ENCODE data around the gene PIM1.
"Not testable (repeated sequence)": the region's sequence is repeated elsewhere in the genome, so short reads cannot be mapped to it uniquely, and the experiment has no call there.

PIM1 gene

DNA sequence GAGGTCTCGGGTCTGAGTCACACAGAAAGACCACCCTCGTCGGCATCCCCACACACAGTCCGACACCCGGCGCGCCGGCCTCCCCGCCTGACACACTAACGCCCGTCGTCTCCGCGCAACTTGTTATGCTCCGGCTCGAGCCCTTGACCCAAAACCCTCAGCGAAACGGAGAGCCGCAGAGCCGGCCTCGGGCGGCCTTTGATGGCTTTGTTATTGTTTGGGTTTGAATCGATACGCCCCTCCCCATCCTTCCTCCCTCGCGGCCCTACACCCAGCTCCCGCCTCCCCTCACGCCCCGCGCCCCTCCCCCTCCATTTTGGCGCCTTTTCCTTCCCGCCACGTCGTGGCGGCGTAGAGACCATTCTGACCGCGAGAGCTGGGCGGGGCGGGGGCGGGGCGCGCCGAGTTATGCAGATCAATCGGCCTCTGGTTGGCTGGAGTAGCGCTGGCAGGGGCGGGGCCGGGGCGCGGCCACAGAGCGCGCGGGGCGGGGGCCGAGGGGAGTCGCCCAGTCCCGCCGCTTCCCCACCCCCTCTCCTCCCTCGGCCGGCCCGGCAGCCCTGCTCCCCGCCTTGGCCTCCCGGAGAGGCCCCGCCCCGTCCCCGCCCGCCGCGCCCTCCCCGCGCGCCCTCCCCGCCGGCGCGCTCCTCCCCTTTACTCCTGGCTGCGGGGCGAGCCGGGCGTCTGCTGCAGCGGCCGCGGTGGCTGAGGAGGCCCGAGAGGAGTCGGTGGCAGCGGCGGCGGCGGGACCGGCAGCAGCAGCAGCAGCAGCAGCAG is at the start of gene PIM1:
PIM1 (plus strand) TSS at position 657 of the 777 bp plus-strand sequence. CDS start 424 bp downstream, outside the sequence.
- in situ Hi-C loops (cut with MboI; ENCODE audit: low sequenced_read_pairs): loop anchor here (5.0 to 10.0 kb wide), 2 partner anchors 117 to 145 kb away; no protein-coding TSS in a partner anchor

DNA sequence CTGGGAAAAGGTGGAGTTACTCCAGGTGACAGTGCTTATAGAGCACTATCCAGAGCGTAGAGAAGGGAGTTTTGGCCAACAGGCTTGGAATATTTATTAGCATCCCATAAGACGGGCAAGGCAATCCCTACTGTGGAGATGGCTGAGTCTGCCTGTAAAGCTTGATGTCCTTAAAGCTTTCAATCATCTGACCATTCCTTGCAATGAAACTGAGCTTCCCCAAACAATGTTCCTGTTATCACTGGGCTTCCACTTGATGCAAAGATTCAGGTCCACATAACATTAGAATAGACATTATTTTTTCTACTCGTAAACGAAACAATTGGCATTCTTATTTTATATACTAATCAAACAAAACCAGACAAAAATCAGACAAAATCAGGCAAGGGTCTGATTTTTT is 48.4 kb upstream of the PIM1 start:
- in situ Hi-C loops (cut with MboI; ENCODE audit: low sequenced_read_pairs): no loop called here

DNA sequence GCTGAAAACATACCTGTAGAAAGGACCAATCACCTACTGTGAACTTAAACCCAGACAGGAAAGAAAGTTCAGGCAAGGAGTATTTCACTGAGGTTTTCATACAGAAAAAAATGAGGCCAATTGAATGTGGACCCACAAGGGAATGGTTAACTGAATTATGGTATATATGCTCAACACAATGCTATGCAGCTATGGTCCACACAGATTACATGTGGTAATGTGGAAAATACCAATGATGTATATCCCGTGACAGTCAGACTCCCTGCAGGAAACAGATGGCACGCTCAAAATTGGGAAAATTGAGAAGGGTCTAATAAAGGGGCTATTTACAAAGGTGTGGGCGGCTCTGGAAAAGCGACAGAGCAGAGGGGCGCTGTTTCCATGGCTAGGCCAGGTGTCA is 47.1 kb upstream of the PIM1 start:
- in situ Hi-C loops (cut with MboI; ENCODE audit: low sequenced_read_pairs): no loop called here

DNA sequence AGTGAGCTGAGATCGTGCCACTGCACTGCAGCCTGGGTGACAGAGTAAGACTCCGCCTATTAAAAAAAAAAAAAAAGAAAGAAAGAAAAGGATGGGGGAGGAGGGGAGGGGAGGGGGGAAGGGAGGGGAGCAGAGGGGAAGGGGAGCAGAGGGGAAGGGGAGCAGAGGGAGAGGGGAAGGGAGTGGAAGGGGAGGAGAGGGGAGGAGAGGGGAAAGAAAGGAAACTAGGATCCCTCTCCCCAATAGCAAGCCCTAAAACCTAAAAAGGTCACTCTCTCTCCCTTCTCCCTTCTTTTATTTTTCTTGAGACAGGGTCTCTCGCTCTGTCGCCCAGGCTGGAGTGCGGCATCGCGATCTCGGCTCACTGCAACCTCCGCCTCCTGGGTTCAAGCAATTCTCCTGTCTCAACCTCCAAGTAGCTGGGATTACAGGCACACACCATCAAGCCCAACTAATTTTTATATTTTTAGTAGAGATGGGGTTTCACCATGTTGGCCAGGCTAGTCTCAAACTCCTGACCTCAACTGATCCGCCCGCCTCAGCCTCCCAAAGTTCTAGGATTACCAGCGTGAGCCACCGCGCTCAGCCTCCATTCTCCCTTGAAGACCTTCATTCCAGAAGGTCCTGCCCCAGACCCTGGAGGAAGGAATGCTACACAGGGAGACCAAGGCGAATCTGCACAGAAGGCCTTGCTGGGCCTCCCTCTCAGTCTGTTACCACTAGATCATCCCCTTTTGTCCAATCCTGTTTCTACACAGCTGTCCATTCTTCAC is 45.8 kb upstream of the PIM1 start:
- in situ Hi-C loops (cut with MboI; ENCODE audit: low sequenced_read_pairs): no loop called here

DNA sequence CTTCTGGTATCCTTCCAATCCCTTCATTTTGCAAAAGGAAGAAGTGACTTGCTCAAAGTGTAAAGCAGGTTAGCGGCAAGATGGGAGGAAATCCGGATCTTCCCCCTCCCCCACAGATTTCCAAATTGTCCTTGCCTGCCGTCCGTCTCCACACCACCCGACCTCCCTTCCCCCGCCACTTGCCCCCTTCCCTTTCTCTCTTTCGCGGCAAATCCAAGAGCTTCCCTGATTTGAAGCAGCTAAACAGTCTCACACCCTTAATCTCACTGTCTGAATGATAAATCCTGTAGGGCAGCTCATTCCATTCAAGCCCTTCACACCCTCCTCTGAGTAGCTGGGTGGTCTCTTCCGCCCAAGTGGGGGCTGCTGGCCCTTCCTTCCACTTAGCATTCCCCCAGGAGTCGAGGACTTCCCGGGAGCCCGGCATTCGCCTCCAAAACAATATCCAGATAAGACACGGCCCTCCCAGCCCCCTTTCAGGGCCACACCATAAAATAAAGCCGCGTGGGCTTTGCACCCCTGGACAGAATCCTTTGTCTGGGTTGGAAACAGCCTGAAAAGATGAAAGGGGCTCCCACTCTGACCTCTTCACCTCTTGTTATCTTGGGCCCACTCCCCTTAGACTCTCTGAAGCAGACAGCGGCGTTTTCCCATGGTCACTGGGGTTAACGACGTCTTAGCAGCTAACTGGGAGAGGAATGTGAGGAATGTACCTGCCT is 44.0 kb upstream of the PIM1 start:
- in situ Hi-C loops (cut with MboI; ENCODE audit: low sequenced_read_pairs): no loop called here

DNA sequence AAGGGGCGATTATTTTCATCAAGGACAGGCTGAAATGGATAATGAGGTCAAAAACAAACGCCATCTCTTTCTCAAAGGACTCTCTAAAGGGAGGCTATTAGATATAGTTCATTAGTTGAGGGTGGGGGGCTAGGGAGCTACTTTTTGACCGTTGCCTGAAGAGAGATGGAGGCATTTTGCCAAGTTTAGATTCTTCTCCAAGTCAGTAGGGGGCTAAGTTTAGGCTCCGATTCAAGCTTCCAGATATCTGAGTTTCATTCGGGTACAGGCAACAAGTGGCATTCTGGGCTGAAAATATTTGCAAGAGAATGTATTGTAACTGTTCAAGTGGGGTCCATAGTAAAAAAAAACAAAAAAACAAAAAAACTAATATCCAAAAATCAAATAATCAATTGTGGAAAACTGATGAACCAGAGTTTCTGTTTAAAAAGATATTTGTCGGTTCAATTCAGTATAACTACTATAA is 43.4 kb upstream of the PIM1 start:
- in situ Hi-C loops (cut with MboI; ENCODE audit: low sequenced_read_pairs): no loop called here

DNA sequence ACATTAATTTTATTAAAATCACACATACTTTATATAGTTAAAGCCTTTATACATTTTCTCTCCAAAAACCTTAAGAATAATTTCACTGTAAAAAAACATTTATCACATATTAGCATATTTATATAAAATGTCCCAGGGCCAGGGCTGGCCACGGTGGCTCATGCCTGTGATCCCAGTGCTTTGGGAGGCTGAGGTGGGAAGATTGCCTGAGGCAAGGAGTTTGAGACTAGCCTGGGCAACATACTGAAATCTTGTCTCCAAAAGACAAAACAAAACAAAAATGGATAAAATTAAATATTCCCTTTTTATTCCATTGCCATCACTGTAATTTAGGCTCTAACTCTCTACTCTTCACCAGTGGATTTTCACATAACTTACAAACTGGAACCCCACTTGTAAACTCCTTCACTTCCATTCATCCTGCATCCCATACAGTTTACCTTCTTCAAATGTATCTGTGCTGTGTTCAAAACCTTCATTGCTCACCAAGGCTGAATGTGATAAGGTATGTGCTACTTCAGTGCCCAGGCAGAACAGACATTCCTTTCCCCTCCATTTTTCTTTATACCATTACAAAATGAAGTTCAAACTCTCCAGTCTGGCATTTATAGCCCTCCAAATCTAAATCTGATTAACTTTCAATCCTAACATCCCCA is 42.9 kb upstream of the PIM1 start:
- in situ Hi-C loops (cut with MboI; ENCODE audit: low sequenced_read_pairs): no loop called here

DNA sequence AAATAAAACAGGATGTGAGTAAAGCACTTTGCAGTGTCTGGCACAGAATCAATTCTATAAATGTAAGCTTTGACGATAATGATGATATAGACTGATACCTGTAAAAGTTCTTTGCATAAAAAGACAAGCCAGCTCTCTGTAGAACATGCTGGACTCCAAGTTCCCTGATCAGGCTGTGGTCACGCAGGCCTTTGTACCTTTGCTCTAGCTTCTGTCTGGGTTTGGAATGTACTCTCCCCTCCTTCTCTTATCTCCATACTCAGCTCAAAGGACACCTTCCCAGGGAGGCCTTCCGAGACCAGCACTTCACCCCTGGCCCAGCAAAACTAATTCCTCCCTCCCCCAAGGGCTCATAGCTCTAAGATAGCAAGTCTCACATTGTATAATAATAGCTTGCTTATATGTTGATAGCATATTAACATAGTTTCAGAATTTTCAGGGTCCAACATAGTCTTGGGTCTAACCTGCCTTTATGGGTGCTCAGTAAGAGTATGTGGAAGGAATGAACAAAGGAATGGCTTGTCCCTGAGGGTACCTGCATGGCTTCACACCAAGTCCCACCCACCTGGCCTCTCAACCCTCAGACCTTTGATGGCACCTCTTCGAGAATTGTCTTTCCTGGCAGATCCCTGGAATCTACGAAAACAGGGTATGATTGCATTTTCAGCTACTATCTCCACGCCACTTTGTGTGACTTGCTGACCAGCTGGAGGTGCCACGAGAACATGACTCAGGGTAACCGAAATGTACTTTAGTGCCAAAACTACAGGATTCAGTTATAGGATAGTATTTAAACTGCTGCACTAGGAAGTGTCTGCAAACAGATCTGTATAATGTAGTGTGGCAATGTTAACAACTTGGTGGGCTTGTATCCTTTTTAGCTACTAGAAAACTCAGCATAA is 41.7 kb upstream of the PIM1 start:
- in situ Hi-C loops (cut with MboI; ENCODE audit: low sequenced_read_pairs): no loop called here

DNA sequence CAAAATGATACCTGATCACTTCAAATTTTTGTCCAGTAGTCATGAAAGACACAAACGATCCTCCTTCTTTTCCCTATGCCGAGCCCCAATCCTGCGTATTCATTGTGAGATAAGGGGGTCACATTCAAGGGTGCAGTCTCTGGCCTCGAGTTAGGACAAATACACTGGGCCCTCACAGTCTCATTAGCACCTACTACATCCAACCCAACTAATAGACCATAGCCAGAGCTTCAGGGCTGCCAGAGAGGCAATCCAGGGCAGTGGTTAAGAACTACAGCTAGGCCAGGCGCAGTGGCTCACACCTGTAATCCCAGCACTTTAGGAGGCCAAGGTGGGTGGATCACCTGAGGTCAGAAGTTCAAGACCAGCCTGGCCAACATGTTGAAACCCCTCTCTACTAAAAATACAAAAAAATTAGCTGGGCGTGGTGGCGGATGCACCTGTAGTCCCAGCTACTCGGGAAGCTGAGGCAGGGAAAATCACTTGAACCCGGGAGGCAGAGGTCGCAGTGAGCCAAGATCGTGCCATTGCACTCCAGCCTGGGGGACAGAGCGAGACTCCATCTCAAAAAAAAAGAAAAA is 41.0 kb upstream of the PIM1 start:
- in situ Hi-C loops (cut with MboI; ENCODE audit: low sequenced_read_pairs): not testable (repeated sequence)

DNA sequence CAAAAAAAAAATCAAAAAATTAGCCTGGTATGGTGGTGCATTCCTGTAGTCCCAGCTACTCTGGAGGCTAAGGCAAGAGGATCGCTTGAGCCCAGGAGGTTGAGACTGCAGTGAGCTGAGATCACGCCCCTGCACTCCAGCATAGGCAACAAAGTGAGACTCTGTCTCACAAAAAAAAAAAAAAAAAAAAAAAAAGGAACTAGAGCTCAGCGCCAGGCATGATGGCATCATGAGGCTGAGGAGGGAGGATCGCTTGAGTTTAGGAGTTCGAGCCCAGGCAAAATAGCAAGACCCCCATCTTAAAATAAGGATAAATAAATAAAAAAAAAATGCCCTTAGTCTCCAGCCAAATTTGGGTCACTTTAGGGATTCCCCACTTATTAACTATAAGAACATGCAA is 40.4 kb upstream of the PIM1 start:
- in situ Hi-C loops (cut with MboI; ENCODE audit: low sequenced_read_pairs): no loop called here

DNA sequence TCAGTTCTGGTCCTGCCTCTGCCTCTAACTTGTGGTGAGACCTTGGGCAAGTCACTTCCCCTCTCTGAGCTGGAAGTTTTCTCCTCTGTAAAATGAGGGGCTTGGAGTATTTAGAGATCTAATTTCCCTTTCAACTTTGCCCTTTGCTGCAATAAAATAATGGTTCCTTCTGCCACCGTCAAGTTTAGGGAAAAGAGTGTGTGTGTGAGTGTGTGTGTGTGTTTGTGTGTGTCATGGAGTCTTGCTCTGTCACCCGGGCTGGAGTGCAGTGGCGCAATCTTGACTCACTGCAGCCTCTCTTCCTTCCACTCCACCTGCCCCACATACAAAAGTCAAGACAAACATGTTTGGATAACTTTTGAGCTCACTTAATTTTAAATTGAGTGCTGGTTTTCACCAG is 39.2 kb upstream of the PIM1 start:
- in situ Hi-C loops (cut with MboI; ENCODE audit: low sequenced_read_pairs): no loop called here

DNA sequence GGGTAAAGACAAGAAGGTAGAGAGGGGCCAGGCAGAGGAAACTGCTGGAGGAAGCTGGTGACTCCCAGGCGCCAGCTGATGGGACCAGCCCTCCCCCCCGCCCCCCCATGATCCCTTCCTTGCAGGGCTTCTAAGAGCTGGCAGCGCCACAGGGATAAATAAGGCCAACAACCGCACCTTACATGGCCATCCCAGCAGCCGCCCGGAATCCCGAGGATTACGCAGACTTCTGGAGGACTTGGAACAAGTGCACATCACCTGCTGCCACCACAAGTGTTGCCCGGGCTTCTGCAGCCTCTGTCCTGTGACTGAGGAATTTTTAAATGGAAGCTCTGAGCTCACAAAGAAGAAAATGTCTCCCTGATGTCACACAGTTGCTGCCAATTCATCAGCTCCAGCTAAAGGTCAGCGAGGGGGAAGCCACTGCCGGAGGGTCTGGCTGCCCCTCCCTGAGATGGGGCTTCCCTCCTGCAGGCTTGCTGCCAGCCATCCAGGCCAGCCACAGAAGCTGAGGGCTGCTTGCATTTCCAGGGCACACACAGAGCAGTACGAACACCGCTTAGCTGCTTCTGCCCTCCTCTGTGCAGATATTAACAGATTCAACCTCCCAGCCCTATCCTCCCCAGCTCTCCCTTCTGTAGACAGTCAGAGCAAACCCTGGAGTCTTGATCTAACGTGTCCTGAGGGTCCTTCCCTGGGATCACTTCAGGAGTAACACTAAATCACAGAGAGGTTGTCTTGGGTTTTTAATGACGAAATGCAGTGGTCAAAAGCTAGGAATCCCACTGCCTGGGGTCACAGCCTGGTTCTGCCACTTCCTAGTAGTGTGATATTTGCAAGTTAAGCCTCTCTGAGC is 38.6 kb upstream of the PIM1 start:
- in situ Hi-C loops (cut with MboI; ENCODE audit: low sequenced_read_pairs): no loop called here

DNA sequence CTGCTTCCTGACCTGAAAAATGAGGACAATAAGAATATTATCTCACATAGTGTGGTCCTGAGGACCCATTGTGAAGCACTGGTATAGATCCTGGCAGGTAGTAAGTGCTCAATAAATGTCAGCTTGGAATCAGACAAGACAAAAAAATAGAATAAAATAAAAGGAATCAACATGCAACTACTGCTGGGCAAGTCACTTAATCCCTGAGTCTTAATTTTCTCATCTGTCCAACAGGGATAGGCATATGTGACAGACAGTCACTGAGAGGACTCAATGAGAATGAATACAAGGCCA is 38.0 kb upstream of the PIM1 start:
- in situ Hi-C loops (cut with MboI; ENCODE audit: low sequenced_read_pairs): no loop called here

DNA sequence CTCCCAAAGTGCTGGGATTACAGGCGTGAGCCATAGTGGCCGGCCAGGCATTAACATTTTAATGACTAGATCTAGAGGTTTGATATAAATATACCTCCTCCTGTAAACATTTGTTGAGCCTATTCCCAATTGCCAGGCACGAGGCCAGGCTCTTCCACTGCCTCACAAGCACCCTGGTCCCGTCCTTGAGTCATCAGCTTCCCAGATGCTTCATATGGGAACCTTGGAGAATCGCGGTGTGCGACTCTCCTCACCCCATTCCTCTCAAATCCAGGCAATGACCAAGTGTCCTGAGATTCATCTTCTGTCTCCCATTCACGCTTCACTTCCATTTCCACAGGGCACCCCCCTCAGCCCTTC is 35.9 kb upstream of the PIM1 start:
- in situ Hi-C loops (cut with MboI; ENCODE audit: low sequenced_read_pairs): no loop called here

DNA sequence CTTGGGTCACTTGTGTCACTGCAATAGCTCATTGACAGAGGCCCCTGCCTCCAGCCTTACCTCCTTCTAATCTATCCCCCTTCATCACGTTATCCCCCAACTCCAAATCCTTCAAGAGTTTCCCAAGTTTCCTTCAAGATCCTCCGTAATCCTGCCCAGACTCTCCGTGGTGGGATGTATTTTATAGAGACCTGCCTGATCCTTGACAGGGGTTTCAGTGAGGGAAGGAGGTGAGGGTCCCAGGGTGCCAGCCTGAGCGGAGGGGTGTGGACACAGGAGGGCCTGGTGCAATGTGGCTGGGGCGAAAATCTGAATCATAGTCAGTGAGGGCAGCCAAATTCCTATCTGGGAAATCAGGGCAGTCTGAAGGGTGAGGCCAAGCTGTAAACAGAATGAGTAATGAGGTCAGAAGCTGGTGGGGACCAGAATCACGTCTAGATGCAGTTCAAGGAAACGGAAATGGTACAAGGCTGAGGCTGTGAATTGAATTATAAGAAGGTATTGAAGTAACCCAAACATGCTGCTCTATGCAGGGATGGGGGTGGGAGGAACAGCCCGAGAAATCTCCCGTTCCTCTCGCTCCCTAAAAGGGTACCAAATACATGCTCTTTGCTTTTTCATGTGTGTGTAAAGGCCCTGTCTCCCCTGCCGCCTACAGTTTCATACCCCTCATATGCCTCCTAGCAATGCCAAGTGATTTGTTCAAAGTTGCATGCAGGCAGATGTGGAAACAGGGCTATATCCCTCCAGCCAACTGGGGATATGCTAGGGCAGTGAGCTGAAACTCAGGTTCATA is 35.4 kb upstream of the PIM1 start:
- in situ Hi-C loops (cut with MboI; ENCODE audit: low sequenced_read_pairs): no loop called here

DNA sequence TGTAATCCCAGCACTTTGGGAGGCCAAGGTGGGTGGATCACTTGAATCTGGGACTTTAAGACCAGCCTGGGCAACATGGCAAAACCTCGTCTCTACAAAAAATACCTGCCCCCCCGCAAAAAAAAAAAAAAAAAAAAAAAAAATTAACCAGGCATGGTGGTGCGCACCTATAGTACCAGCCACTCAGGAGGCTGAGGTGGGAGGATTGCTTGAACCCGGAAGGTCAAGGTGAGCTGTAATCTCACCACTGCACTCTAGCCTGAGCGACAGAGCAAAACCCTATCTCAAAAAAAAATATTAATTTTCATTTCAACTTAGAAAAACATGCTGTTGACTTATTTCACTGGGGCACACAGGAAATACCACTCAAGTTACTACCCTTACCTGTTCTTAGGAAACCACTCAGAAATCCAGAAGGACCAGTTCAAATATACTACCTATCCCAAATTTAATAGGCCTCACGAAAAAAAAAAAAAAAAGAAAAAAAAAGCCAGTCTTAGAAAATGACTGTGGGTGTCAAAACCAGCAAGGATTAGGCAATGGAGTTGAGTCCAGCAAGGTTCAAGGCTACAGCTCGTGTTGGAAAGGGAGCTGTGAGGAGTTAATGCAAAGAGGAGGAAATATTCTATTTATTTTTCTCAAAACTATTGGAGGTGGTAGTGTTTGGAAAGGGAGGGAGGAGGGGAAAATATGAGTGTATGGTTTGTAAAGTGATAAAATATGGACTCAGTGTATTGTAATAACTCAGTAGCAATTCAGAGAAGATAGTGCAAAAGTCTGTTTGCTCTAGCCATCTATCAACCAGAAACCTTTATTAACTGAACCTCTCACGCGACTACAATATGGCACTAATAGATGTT is 33.9 kb upstream of the PIM1 start:
- in situ Hi-C loops (cut with MboI; ENCODE audit: low sequenced_read_pairs): no loop called here

DNA sequence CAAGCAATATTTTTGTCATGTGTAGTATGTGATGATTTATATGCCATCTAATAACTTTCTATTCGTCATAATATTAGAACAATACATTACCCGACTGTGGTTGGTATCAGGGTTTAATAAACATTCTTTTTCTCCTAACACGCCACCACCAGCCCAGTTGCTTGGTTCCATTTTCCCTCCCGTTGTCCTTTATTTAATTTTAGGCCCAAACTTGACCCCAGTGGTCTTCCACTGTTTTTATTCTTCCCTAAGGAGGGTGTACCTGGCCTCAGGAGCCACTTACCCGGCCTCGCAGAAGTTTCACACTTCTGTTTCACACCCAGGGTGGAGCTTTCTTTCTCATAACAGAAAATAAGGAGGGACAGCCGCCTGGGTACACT is 33.1 kb upstream of the PIM1 start:
- in situ Hi-C loops (cut with MboI; ENCODE audit: low sequenced_read_pairs): no loop called here
